ENCODE results near the gene SLC25A2.

Gene SLC25A2

DNA sequence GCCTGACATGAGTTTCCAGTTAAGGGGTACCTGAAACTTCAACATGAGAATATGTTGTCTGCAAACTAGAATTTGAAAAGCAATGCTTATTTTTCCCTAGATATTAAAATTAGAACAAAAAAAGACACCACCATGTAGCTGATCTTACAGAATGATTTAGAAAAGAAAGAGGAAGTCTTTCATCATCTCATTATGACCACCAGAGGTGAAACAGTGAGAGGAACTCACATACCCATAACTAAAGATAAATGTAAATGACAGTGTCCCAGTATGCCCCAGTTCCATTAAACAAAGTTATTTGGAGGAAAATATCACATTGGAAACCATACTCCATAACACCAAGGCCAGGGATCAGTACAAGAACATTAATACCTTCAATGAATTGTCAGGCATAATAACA is 9.9 kb upstream of the SLC25A2 start:
- no peak for DNase-seq

DNA sequence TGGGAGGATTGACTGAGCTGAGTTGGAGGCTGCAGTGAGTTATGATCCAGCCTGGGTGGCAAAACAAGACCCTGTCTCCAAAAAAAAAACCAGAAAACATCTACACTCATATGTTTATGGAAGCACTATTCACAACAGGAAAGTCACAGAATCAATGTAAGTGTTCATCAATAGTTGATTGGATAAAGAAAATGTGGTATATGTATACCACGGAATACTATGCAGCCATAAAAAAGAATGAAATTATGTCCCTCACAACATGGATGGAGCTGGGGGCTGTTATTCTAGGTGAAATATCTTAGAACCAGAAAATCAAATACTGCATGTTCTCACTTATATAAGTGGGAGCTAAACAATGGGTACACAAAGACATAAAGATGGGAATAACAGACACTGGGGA is 2.8 kb upstream of the SLC25A2 start:
- no peak for DNase-seq

DNA sequence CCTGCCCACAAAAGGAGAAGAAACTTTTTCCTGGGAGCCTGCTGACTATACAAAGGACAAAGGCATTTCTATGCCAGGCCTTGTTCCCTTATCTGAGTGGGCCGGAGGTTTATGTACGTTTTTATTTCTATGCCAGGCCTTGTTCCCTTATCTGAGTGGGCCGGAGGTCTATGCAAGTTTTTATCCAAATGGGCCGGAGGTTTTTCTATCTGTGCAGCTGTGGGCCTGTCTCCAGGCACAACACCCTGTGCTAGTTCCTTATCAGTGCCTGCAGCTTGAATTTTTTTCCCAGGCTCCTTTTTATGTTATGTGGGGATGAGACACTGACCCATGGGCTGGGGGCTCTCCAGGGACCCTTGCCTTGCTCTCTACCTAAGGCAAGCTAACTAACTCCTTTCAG is 5.5 kb downstream of the SLC25A2 start:
- no peak for DNase-seq

DNA sequence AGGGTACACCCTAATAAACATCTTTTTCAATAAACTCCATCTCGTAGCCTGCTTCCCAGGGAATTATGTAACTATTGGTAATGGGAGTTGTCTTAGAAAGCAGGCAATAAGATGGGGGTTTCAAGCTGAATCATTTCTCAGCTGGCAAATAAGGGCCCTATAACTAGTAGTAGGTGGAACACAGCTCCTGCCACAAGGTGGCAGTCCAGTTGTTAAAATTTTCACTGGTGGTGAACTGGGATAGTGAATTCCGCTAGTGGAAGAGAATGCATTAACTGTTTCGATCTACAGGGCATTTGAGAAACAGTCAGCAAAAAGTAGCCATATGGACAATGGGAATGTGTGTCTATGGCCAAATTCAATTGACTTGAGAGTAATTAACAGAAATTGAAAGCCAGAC is 30.9 kb downstream of the SLC25A2 start:
- no peak for DNase-seq

DNA sequence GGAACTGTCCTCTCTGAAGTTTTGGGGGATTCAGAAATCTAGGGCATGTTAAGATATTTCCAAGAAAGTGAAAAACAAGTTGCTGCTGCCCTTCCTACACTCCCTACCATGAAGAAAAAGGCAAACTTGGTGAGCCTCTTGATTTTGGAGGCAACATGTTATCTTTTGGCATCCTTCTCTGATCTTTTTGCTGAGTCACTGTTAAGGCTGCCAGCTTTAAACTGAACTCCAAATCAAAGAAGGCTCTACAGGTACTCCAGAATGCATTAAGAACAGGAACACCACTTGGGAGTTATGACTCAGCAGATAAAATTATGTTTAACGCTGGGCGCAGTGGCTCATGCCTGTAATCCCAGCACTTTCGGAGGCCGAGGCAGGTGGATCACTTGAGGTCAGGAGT is 34.7 kb downstream of the SLC25A2 start:
- DNase-seq: no peak

DNA sequence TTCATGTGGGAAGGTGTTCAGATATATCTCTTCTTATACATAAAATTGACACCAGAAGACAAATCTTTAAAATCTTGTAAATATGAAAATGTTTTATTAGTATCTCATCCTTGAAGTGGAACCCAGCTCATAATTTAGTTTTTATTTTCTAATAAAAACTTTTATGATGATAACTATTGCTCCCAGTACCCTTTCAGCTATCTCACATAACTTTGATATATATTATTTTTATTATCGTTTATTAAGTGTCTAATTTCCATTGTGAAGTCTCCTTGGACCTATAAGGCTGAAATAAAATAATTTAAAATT is 42.7 kb downstream of the SLC25A2 start:
- DNase-seq: no peak

DNA sequence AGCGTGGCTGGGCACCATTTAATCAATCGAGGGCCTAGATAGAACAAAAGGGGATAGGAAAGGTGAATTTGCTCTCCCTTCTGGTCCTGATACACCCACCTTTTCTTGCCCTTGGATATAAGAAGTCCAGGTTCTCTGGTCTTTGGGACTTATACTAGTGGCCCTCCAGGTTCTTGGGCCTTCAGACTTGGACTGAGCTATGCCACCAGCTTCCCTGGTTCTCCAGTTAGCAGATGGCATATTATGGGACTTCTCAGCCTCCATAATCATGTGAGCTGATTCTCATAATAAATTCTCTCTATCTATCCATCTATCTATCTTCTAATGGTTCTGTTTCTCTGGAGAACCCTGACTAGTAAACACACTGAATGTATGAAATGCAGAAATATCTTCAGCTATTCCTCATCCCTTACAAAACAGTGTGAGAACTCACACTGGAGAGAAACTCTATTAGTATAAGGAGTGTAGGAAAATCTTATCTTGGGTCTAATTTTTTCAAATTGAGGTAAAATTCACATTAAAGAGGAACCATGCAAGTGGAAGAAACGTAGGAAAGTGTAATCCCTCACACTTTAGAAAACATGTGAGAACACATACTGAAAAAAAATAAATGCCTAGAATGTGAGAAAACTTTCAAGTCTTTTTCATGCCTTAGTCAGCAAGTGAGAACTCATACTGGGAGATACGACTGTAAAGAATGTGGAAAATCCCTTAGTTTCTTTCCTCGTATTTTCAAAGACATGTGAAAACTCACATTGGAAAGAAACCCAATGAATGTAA is 43.2 kb downstream of the SLC25A2 start:
- DNase-seq: no peak

DNA sequence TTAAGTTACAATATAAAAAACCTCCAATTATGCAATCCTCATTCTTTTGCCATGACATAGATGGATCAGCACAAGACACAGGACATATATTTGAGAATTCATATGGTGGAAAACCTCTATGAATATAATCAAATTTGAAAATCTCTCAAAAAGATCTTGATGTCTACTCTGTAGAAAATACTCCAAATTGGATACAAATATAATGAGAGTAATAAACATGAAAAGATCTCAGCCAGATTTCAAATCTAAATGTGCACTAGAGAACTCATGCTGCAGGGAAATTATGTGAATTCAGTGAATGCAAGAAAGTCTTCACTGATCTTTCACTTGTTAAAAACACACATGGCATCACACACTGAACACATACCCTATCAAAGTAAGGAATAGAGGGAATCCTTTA is 44.9 kb downstream of the SLC25A2 start:
- no peak for DNase-seq

DNA sequence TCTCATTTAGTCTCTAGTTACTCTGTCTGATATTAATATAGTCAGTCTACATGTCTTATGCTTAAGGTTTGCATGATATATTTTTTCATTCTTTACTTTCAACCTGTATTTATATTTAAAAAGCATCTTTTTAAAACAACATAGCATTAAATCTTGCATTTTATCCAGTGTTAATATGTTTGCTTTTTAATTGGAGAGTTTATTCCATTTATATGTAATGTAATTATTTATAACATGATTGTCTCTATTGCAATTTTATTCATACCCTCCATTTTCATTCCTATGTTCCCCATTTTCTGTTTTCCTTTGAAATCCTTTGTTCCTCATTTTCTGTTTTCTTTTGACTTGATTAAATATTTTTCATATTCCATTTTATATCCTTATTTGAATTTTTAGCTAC is 45.4 kb downstream of the SLC25A2 start:
- no peak for DNase-seq

Measured in fibroblast of skin of back (primary cell).